HG02973 (cell line): ENCODE measurements around the gene TXNRD3.

ENCODE experiments used
- ATAC-seq: cut with Tn5 transposase; IDR thresholded peaks from one replicate; pipeline ENCODE4 v1.9.1; 2021; ENCODE audit warnings: moderate library complexity; ENCODE audit not compliant: unreplicated experiment

The TXNRD3 gene

DNA sequence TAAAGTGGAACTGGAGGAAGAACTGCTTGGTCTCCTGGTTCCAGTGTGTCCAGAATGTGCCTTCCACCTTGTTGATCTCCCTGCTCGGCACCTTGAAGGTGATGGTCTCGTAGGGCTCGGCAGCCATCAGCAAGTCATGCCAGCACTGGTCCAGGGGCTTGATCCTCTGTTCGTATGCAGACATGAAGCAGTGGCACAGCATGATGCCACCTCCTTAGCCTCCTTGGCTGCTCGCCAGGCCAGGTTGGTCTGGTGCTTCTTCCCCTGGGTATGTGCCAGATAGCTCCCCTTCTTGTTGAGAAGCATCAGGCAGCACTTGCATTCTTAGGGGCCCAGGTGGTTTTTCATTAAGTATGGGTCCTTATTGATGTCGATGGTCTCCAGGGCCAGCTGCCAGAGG is 17.8 kb upstream of the TXNRD3 start:
- no peak for ATAC-seq

DNA sequence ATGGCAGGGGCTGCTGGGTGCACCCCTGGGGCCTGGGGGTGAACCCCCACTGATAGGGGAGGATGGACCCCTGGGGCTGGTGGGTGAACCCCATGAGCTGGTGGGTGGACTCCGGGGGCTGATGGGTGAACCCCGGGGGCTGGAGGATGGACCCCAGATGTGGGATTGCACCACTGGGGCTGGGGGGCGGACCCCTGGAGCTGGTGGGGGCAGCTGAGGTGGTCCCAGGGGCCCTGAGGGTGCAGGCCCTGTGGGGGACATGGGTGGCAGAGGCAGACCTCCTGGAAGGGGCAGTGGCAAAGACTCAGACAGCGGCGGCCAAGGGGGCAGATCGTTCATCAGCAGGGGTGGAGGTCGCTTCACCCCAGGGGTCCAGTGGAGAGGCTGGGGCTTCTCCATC is 17.4 kb upstream of the TXNRD3 start:
- no peak for ATAC-seq

DNA sequence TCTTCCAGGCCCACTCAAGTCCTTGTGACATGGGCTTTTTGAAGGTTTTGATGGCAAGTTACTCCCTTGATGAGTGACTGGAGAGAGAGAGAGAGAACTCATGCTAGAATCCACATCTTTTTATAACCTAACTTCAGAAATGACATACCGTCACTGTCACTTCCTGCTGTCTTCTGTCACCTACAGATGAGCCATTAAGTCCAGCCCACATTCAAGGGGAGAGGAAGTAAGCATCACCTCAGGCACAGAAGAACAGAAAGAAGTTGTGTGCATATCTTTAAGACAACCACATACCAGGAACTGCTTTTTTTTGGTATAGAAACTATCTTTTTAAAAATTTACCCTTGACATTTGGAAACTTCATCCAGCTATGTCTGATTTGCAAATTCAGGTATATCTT is 16.6 kb upstream of the TXNRD3 start:
- no peak for ATAC-seq

DNA sequence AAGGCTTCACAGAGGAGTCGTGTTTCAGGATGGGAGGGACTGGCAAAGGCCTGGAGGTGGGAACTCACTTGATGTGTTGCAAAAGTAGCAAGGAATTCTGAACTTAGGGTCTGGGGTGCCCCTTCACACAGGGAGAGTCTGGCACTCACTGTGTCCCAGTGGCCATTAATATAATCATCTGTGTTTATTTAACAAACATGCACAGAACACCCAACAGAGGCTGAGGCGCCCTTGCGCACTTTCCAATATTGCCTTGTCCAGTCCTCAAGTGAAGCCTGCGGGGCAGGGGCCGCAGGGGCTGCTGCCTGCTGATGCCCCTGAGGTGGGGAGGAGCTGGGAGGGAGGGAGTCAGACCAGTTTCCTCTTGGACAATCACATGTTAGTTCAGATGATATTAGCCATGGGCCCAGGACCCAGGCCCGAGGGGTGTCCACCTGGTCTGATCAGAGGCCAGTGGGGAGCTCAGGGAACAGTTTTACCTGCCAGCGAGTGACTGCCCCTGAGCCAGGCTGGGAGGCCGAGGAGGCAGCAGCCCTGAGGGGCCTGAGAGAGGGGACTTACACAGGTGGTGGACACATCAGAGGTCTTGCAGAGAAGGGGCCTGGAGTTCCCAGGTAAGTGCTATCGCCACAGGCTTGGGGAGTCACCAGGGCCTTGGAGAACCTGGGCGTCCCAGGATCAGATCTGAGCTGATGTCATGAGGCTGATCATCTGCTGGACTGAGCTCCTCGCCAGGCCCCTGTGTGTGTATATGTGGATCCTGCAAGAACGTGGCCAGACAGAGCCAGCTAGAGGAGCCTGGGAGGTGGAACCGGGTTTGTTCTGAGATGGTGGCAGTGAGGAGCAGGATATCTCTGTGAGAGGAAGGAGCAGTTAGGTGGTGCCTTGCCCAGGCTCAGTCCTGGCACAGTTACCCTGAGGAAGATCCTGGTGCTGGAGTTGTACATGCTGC is 13.8 kb upstream of the TXNRD3 start:
- no peak for ATAC-seq

DNA sequence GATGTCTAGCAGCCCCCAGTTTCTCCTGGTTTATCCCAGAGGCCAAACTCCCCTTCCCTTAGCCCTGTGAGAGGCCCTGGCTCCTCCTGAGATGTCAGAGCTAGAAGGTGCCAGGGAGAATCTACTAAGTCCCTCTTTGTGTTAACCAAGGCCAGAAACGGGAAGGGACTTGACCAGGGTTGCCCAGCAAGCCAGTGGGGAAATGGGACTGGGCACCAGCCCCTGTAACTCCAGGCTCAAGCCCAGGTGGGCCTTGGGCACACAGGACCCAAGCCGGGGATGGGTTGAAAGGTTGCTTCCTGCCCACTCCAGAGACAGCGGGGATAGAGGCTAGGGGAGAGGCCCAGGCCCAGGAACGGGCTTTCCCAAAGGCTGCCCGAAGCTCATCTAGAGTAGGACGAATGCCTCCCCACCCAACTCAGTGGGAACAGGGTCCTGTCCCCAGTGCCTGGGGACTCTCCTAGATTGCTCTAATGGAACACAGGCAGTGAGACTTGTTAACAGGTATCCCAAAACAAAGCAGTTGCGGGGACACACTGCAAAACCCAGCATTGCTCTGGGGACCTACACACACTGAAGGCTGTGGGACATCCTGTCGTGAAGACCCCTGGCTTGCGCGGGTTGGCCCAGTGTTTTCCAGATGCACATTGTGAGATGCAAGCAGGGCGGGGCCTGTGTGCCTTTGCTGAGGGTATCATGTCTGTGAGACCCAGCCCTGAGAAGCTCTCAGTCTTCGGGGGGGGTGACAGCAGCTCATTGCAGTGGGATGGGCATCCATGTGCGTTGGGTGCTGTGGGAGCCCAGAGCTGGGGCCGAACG is 12.9 kb upstream of the TXNRD3 start:
- ATAC-seq, result no peak

DNA sequence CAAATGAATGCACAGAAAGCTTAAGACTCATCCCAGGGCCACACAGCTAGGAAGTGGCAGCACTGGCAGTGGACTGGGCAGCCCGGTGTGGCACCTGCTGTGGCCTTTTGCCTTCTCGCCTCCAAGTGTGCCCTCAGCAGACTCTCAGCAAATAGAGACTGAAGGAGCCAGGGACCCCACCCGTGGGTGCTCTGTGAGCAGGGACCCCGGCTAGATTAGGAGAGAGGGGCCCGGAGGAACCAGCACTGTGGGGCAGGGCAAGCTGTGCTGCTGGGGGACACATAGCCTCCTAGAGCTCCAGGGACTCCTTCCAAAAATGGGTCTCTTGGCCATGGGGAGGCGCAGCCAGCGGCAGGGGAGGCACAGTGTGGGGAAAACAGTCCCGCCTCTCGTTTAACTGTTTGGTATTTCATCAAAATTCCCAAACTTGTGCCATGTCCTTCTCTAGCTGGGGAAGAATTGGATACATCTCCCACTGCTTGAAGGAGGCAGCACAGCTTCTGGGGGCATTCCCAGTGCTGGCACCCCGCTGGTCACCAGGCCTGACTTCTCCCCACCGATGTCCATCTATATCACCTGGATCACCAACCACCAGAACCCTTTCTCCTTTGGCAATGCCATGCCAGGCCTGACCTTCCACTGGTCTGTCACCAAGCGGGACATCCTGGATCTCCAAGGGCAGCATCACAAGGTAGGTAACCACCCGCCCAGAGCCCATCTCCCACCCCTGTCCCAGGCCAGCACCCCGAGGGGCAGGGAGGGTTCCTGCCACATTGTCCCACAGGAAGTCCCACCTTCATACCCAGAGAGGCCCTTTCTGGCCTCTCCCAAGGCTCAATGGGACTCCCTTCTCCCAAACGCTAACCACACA is 12.0 kb upstream of the TXNRD3 start:
- ATAC-seq, result no peak

DNA sequence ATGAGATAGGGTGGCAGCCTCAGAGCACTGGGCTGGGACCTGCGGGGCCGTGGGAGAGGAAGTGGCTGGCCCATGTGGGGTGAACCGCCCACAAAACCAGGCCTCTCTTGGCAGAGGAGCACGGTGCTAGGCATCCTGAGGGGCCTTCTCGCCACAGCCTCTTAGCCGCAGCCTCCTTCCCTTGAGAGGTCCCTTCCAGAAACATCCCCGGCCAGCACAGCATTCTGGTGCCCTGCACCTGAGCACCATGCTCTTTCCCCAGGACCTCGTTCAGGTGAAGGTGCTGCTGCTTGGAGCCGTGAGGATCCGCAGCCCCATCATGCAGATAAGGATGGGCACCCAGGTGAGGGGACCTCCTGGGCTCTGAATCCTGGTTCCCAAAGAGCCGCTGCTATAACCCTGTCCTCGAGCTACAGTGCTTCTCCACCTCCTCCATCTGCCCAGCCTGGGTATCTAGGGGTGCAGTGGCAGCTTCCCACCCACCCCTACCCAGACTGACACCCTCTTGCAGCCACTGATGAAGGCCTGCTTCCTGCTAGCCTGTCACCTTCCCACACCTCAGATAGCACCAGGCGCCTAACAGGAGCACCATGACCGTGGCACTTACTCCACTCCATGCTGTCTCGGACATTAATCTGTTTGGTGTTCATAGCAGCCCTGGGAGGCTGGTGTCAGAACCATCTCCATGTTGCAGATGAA is 11.2 kb upstream of the TXNRD3 start:
- no peak for ATAC-seq

DNA sequence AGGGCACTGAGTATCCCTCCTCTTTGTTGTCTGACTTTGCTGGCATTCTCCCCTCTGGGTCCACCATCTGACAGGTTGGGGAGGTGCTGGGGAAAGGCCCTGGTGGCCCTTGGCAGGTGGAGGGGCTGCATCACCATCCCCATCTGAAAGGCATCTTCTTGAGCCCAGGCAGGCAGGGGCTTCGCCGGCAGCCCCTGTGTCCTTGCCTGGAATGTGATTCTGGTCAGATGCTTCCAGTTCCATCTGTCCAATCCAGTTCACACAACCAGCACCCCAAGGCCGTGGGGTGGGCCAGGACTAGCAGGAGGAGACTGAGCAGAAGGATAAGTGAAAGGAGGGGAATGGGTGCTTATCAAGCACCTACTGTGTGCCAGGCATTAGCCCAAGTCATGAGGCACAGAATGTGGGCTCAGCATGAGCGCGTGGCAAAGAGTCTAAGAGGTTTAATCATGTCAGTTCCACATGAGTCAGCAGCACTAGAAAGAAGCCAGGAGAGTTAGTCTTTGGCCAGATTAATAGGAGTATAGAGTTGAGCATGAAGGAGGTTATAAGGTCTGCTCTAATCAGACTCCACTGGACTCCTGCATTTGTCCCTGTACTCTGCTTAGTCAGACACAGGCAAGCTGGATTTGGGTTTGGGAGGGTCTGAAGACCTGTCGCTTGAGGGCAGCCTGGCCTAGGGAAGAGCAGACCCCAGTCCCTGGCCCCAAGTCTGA is 10.5 kb upstream of the TXNRD3 start:
- ATAC-seq, result no peak

DNA sequence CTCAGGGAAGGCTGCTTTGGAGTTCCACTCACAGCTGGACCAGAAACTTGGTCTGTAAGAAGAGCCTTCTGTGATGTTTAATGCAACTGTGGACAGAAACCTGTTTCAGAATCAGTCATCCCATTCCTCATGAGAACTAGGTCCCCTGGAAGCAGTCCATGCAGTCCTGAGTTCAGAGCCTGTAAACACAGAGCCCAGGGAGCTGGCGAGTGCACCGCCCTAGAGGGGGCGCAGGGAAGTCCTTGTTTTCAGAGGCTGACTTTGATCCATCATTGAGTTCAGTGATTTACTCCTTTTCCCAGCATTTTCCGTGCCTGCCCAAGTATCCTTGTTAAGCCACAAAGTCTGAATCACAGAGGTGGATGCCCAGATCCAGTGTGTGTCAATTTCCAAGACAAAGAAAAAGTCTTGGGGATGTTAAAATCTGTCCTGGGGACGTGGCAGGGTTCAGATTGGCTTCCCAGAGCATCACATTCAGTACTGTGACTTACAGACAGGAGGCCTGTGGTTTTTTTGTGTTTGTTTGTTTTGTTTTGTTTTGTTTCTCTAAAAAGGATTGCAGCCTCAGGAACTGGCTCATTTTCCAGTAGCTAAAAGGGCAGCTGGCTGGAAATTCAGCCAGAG is 9.8 kb upstream of the TXNRD3 start:
- ATAC-seq, result no peak

DNA sequence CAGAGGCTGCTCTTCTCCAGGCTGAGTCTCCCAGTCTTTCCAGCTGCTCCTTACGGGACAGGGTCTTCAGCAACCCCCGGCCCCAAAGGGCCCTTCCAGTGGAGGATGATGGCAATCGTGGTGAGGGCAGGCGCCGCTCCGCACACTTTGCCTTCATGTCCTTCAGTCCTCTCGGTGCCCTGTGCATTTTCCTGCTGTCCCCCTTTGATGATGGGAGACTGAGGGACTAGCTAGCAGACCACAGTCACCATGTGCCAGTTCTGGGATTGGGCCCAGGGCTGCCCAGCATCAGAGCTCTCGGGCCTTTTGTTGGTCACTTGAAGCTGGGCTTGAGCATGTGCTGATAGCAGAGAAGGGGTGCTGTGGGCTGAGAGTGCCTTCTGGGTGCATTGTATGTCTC is 8.8 kb upstream of the TXNRD3 start:
- no peak for ATAC-seq

DNA sequence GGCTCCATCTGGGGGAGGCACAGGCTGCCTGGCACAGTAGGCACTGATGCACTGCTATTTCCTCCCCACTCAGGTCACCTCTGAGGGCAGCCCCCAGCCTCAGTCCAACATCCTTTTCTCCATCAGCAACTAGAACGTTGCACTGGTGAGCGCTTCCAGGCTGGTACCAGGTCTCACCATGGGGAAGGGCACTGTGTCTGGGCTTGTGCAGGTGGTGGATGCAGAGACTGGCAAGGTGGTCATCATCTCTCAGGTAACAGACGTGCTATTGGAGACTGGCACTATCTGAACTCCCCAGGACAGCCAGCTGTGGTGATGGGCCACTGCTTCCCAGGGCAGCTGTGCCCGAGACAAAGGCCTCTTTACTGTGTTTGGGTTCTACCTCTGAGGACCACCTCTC is 8.3 kb upstream of the TXNRD3 start:
- no peak for ATAC-seq

DNA sequence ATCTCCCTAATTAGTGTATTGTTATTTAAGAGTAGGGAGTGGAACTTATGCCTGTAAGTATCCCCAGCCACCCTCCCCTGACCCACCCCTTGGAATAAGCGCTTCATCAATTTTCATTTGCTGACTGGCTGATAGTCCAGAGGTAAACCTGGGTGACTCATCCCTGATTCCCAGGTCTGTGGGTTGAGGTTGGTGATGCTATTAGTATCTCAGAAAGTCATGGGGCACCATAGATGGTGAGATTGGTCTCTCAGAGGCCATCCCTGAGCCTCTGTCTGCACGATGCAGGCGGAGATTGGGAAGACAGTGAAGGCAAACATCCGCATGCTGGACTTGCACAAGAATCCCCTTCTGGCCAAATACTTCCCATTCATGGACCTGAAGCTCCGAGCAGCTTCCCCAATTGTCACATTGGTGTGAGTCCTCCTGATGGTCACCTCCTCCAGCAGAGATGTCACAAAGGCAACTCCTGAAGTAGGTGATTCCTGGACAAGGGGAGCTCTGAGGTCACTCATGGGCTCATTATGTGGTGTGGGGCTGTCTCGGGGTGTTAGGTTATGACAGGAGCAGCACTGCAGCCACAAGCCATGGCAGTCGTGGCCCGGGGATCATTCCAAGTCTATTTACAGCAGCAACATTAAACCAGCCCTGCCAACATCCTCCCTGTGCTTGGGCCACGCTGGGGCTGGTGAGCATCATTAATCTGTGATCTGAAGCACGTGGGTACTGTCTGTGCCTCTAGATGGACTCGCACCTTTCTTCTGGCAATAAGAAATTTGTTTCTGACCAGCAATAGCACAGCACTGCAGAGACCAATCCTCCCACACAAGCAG is 6.8 kb upstream of the TXNRD3 start:
- ATAC-seq, result no peak

DNA sequence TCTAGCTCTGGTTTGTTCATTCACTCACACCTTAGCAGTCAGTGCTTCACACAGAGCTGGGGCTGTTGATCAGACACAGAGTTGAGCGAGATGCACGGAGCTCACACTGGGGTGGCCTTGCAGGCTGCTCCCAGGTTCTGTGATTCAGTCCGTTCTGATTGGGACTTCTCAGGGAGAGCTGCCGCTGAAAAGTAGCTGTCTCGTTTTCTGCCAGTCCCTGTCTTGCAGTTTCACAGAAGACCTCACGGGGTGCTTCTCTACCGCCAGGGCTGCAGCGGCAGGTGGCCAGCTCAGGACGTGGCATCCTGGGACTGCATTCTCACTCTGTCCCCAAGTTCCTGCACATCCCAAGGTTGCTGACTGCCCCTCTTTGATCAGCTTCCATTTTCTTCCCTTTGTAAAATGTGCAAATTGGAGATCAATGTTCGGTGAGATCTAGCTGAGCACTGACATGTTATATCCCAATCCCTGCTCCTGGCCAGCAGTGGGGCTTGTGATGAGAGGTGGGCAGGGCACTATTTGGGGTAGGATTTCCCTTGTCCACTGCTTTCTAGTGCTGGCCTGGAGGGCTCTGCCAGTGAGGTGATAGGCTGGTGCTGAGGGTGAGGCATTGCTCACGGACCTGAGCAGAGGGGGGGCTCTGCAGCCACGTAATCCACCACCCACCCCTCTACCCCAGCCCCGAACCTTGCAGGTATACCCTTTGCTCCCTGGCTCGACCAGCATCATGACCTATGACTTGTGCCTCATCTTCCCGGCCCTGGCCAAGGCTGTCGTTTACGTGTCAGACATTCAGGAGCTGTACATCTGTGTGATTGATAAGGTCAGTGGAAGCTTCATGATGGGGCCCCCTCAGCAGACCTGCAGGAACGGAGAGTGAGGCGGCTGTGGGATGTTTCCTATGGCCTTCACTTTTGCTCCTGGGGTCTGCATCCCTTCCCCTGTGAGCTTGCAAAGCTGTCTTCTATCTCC is 5.3 kb upstream of the TXNRD3 start:
- ATAC-seq, result no peak

DNA sequence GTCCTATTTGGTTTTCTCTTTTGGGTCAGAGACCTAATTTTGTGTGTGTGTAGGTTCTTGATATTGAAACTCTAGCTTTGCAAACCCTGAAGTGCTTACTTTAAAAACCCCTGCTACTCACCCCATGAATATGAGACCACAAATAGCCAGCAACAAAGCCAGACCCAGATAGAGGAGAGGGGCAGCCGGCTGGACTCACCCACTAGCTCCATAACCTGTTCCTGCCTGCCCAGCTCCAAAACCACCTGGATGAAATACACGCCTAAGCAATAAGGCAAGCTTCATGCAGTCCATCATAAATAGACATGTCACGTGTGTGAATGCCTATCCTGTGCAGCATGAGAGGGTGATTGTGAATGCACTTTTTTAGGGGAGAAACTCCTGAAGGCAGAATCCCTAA is 3.7 kb upstream of the TXNRD3 start:
- no peak for ATAC-seq

DNA sequence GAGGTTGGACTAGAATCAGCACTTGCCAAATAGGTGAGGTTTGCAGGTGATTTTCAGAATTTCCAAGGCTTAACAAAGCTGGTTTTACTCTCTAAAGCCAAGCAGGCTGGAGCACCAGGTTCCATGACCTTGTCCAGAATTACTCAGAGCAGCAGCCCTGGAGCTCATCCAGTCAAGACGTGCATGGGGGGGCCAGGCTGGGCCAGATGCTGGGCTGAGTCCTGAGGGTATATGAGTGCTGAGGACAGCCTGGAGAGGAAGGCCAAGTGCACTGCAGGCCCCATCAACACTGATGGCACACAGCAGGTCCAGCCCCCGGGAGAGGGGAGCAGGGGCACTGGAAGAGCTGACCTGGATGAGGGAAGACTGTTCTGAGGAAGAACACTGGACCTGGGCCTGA is 3.0 kb upstream of the TXNRD3 start:
- ATAC-seq, result no peak

DNA sequence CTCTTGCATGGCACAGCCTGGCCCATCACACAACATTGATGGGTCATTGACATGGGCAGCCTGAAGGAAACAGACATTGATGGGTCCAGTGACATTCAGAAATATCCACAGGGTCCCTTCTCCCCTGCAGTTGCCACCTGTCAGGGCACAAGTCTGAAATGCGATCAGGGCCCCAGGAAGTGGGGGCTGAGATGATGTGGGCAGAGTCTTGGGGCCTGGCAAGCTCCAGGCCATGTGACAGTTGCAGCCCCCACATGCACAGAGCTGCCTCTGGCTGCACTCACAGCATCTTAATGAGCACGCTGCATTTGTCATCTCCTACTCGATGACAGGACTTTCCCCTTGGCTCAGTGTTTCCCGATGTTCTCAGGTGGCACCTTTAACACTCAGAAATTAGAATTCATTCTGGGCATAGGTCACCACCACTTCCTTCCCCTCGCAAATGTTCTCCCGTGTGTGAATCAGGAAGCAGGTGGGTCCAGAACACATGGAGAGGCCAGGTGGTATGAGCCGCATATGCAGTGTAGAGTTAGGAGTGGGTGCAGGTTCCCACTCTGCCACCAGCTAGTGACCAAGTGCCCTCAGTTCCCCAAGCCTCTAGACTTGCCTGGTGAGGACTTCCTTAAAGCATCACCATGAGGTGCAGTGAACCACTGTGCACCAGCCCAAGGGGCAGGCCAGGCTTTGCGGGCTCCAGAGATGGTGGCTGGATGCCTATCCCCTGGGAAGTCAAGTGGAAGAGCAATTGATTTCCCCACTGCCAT is 1.6 kb upstream of the TXNRD3 start:
- no peak for ATAC-seq

DNA sequence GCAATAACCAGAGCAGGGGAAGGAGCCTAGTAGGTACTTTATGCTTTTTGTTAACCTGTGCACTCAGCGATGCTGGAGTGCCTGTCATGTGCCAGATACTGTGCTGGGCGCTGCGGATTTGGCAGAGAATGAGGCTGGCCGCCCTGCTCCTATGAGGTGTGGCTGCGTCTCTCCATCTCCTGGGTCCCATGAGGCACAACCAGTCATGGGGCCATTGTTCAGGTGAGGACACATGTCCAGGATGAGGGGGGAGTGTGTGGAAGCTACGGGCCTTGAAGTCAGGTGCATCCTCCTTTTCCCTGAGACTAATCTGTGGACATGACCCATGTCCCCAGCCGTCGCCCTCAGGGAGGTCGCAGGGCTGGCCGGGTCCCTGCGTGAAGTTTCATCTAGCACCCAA is 963 bp upstream of the TXNRD3 start:
- ATAC-seq, result no peak
